Activated CD8-positive, alpha-beta memory T cell treated with anti-CD3 and anti-CD28 coated beads for 36 hours (primary cell): Measurements from ENCODE around the gene NTRK1. TPM values are rescaled to one million over a fixed set of nuclear protein-coding genes. Genes with fewer than 3 reads are reported as not detected.

ENCODE experiments used
- CTCF ChIA-PET: fragments of 350-600 bp; sonication (Branson Sonifier 250); formaldehyde crosslinking; loops from one replicate; lab custom pipeline; 2021; ENCODE audit warnings: antibody characterized with exemption; lab: Charles Lee
- POLR2A ChIA-PET: fragments of 350-600 bp; sonication (Branson Sonifier 250); formaldehyde crosslinking; loops from one replicate; lab custom pipeline; 2021; ENCODE audit warnings: antibody characterized with exemption; lab: Charles Lee
- total RNA-seq, 2 experiments: library from RNA; stranded (reverse); gene quantifications; one replicate each; pipeline ENCODE4 v1.2.3, GENCODE V29; 2021

The NTRK1 gene
- total RNA-seq, 2 experiments from 2014 or later, result 3.5 to 3.6 TPM

- POLR2A ChIA-PET, result no interaction called here
- CTCF ChIA-PET, result interaction anchor here (0.9 to 1.0 kb wide), 2 partner anchors 12 to 60 kb away, joined by 3 to 4 read pairs; no protein-coding TSS in a partner anchor
Measured at GRCh38 chr1:156898971-156899664, 38.5 kb downstream of the NTRK1 start.

- CTCF ChIA-PET, result interaction anchor here (0.6 to 1.0 kb wide), 3 partner anchors 11 to 223 kb away, joined by 3 read pairs; no protein-coding TSS in a partner anchor
- POLR2A ChIA-PET, result no interaction called here
Measured at GRCh38 chr1:156899956-156900718, 39.5 kb downstream of the NTRK1 start.

- CTCF ChIA-PET, result interaction anchor here (0.6 to 0.9 kb wide), 3 partner anchors 8 to 223 kb away, joined by 3 to 4 read pairs (median 3); no protein-coding TSS in a partner anchor
Measured at GRCh38 chr1:156900896-156901589, 40.4 kb downstream of the NTRK1 start.

GRCh38 chr1:156901590-156901900 lies 40.9 kb downstream of the NTRK1 start:
- POLR2A ChIA-PET, result no interaction called here
- CTCF ChIA-PET, result interaction anchor here (0.6 to 1.4 kb wide), 2 partner anchors 9 to 10 kb away, joined by 3 to 4 read pairs; no protein-coding TSS in a partner anchor

More at GRCh38 chr1:156900896-156901589, 40.4 kb downstream of the NTRK1 start:
- POLR2A ChIA-PET, result no interaction called here

GRCh38 chr1:156901966-156902915 lies 41.6 kb downstream of the NTRK1 start:
- CTCF ChIA-PET, result interaction anchor here (1.4 kb wide), 1 partner anchor 9 kb away, joined by 3 read pairs; no protein-coding TSS in a partner anchor
- POLR2A ChIA-PET, result no interaction called here

GRCh38 chr1:156903328-156904091 lies 42.8 kb downstream of the NTRK1 start:
- POLR2A ChIA-PET, result no interaction called here
- CTCF ChIA-PET, result no interaction called here

- ChIA-PET CTCF (no interaction called here), POLR2A (no interaction called here)
Measured at GRCh38 chr1:156904187-156904959, 43.7 kb downstream of the NTRK1 start.

- ChIA-PET POLR2A (no interaction called here), CTCF (interaction anchor here (0.6 kb wide), 1 partner anchor 15 kb away, joined by 3 read pairs; no protein-coding TSS in a partner anchor)
Measured at GRCh38 chr1:156905176-156905575, 44.5 kb downstream of the NTRK1 start.

GRCh38 chr1:156905651-156906050 lies 45.0 kb downstream of the NTRK1 start:
- CTCF ChIA-PET, result interaction anchor here (0.6 kb wide), 1 partner anchor 15 kb away, joined by 3 read pairs; no protein-coding TSS in a partner anchor
- POLR2A ChIA-PET, result no interaction called here

GRCh38 chr1:156906206-156906906 lies 45.7 kb downstream of the NTRK1 start:
- POLR2A ChIA-PET, result no interaction called here
- CTCF ChIA-PET, result no interaction called here

GRCh38 chr1:156908541-156908940 lies 47.9 kb downstream of the NTRK1 start:
- ChIA-PET CTCF (no interaction called here), POLR2A (interaction anchor here (0.5 kb wide), 1 partner anchor 115 kb away, joined by 3 read pairs; no protein-coding TSS in a partner anchor)

GRCh38 chr1:156908955-156909354 lies 48.3 kb downstream of the NTRK1 start:
- CTCF ChIA-PET, result no interaction called here
- POLR2A ChIA-PET, result interaction anchor here (0.5 kb wide), 1 partner anchor 92 kb away, joined by 4 read pairs; no protein-coding TSS in a partner anchor

GRCh38 chr1:156909671-156910070 lies 49.0 kb downstream of the NTRK1 start:
- CTCF ChIA-PET, result interaction anchor here (0.8 to 2.5 kb wide), 6 partner anchors 14 to 164 kb away, joined by 3 to 17 read pairs (median 6); no protein-coding TSS in a partner anchor
- POLR2A ChIA-PET, result no interaction called here

- ChIA-PET POLR2A (no interaction called here), CTCF (interaction anchor here (0.8 to 2.5 kb wide), 10 partner anchors 11 to 250 kb away, joined by 3 to 17 read pairs (median 4); partner anchors contain the start of gene PEAR1)
Measured at GRCh38 chr1:156910309-156910782, 49.7 kb downstream of the NTRK1 start.

GRCh38 chr1:156911577-156912298 lies 51.1 kb downstream of the NTRK1 start:
- ChIA-PET POLR2A (no interaction called here), CTCF (interaction anchor here (1.0 to 2.5 kb wide), 9 partner anchors 9 to 74 kb away, joined by 3 to 17 read pairs (median 4); partner anchors contain the start of genes LRRC71 and PEAR1)
